Activated B cell treated with CpG ODN at 0.5 μM for 24 hours (primary cell): Measurements from ENCODE around the gene PLA2G7. TPM values are rescaled to one million over a fixed set of nuclear protein-coding genes. Genes with fewer than 3 reads are reported as not detected.
"Not testable (repeated sequence)": the region's sequence is repeated elsewhere in the genome, so short reads cannot be mapped to it uniquely, and the experiment has no call there.

Experiments used
- ATAC-seq: fragments of 200-7000 bp; cut with Tn5 transposase; one replicate; pipeline ENCODE4 v1.10.0; 2021; ENCODE audit warnings: low read depth, mild to moderate bottlenecking, moderate library complexity
- CTCF ChIA-PET: fragments of 350-600 bp; sonication (Branson Sonifier 250); formaldehyde crosslinking; loops from one replicate; lab custom pipeline; 2021; ENCODE audit warnings: antibody characterized with exemption; lab: Charles Lee
- POLR2A ChIA-PET: fragments of 350-600 bp; sonication (Branson Sonifier 250); formaldehyde crosslinking; loops from one replicate; lab custom pipeline; 2021; ENCODE audit warnings: antibody characterized with exemption; lab: Charles Lee
- DNase-seq: peaks from one replicate; pipeline ENCODE4 v3.0.0; 2022
- H3K27ac Mint-ChIP-seq: one replicate; pipeline ENCODE4 v1.8.0; 2020; ENCODE audit warnings: mixed read lengths
- H3K27me3 Mint-ChIP-seq: one replicate; pipeline ENCODE4 v1.8.0; 2021; ENCODE audit warnings: mixed read lengths
- H3K36me3 Mint-ChIP-seq: one replicate; pipeline ENCODE4 v1.8.0; 2021; ENCODE audit warnings: low read depth, mixed read lengths
- H3K4me1 Mint-ChIP-seq: one replicate; pipeline ENCODE4 v1.8.0; 2021; ENCODE audit warnings: mixed read lengths
- H3K4me3 Mint-ChIP-seq: one replicate; pipeline ENCODE4 v1.8.0; 2020; ENCODE audit warnings: mild to moderate bottlenecking, mixed read lengths
- H3K9me3 Mint-ChIP-seq: one replicate; pipeline ENCODE4 v1.8.0; 2020; ENCODE audit warnings: mixed read lengths
- intact Hi-C: fragments of 100-400 bp; cut with micrococcal nuclease; formaldehyde crosslinking; loops from one replicate; pipeline ENCODE4 v1.15.1; 2024
- total RNA-seq: library from RNA; stranded (reverse); gene quantifications from 2 replicates; pipeline ENCODE4 v1.2.3, GENCODE V29; 2022
- TF ChIP-seq, protein P1 (sequence below): fragments of 200-600 bp; IDR thresholded peaks from one replicate; pipeline ENCODE4 v1.8.0; 2022; ENCODE audit warnings: antibody characterized with exemption, mild to moderate bottlenecking

The PLA2G7 gene
- total RNA-seq, 1 donor from 2014 or later = 0.38 TPM

DNA sequence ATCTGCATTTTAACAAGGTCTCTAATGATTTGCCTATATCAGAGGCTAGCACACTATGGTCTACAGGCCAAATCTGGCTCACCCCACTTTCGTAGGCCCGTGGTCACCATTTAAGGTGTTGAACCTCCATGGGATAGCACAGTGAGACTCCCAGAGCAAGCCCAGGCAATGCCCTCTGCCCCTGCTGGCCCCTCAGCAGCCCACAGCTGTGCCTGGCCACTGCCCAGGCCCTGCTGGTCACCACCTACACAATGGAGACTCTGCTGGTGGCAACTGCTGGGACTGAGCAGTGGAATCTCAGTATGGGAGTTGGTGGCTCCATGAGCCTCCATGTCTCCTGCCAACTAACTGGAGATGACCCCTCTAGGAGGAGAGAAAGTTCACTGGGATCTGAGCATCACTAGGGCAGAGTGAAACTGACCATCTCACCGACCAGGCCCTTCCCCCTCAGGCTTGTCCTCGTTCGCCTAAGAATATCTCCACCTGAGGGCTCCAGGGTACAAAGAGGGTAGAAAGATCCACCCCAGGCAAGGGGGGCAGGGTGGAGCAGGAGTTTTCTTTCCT, 13.8 kb upstream of the PLA2G7 start:
- intact Hi-C loops = no loop called here
- Mint-ChIP-seq H3K4me3 (no peak overlapping the region), H3K27me3 (peaks cover 7% of the 10 kb centered on the region), H3K4me1 (no peaks in the 10 kb centered on the region), H3K36me3 (no peaks in the 10 kb centered on the region), H3K9me3 (no peaks in the 10 kb centered on the region), H3K27ac (no peak overlapping the region)
- ChIA-PET CTCF (no interaction called here), POLR2A (no interaction called here)
- ATAC-seq = no peak
- TF ChIP-seq, protein P1, sequence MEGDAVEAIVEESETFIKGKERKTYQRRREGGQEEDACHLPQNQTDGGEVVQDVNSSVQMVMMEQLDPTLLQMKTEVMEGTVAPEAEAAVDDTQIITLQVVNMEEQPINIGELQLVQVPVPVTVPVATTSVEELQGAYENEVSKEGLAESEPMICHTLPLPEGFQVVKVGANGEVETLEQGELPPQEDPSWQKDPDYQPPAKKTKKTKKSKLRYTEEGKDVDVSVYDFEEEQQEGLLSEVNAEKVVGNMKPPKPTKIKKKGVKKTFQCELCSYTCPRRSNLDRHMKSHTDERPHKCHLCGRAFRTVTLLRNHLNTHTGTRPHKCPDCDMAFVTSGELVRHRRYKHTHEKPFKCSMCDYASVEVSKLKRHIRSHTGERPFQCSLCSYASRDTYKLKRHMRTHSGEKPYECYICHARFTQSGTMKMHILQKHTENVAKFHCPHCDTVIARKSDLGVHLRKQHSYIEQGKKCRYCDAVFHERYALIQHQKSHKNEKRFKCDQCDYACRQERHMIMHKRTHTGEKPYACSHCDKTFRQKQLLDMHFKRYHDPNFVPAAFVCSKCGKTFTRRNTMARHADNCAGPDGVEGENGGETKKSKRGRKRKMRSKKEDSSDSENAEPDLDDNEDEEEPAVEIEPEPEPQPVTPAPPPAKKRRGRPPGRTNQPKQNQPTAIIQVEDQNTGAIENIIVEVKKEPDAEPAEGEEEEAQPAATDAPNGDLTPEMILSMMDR = no peak
- no peak for DNase-seq

DNA sequence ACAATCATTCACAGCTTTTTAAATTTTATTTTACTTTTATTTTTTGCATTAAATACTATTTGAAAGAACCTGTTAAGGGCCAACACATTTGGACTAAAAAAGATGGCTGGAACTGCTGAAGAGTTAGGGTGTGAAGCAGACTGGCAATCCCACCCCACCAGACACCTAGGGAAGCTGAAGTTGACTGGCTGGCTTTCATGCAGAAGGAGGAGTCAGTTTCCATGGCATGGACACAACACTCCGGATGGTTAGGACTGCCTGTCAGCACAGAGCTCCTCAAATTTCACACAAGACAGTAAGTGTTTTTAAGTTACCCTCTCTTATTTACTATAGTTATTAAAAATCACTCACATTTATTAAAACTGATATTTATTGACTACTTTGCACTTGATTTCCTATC, 11.5 kb upstream of the PLA2G7 start, which contains the start of gene ANKRD66:
Gene ANKRD66 (plus strand): TSS at position 238 of the 400 bp plus-strand sequence. CDS start 5,016 bp downstream, outside the sequence.
- CTCF ChIA-PET = no interaction called here
- intact Hi-C loops = no loop called here
- H3K4me3 Mint-ChIP-seq = no peak within 1 kb of the TSS

DNA sequence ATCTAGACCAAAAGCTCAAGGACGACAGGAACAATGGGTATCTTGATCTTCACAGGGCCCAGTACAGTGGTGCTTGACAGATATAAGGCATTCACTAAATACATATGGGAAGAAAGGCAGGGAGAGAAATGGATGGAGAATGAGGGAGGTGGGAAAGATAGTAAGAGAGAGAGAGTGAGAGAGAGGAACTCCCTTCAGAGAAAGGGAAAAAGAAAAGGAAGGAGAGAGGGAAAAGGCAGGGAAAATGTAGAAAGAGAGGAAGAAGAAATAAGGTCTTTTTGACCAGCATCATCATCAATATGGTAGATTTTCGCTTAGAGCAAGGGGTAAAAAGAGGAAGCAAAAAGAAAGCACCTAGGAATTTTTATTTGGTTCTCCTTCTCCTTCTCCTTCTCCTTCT, 10.8 kb upstream of the PLA2G7 start:
- intact Hi-C loops = no loop called here
- H3K9me3 Mint-ChIP-seq = no peaks in the 10 kb centered on the region
- H3K4me1 Mint-ChIP-seq = no peaks in the 10 kb centered on the region
- no peaks in the 10 kb centered on the region for H3K36me3 Mint-ChIP-seq
- peaks cover 2% of the 10 kb centered on the region for H3K27me3 Mint-ChIP-seq
- H3K27ac Mint-ChIP-seq = no peak overlapping the region
- ChIA-PET CTCF (no interaction called here), POLR2A (no interaction called here)
- ATAC-seq = no peak
- TF ChIP-seq, protein P1 = no peak
- DNase-seq = no peak
- H3K4me3 Mint-ChIP-seq = no peak overlapping the region

More for the DNA sequence above, 11.5 kb upstream of the PLA2G7 start, which contains the start of gene ANKRD66:
- peaks cover 4% of the 10 kb centered on the region for H3K27me3 Mint-ChIP-seq
- POLR2A ChIA-PET = no interaction called here
- ATAC-seq (no peak), DNase-seq (no peak)
- no peak within 1 kb of the TSS for H3K27ac Mint-ChIP-seq
- no peaks in the 10 kb centered on the region for H3K4me1 Mint-ChIP-seq
- TF ChIP-seq, protein P1 = no peak
- H3K9me3 Mint-ChIP-seq = no peaks in the 10 kb centered on the region
- no peaks in the 10 kb centered on the region for H3K36me3 Mint-ChIP-seq

DNA sequence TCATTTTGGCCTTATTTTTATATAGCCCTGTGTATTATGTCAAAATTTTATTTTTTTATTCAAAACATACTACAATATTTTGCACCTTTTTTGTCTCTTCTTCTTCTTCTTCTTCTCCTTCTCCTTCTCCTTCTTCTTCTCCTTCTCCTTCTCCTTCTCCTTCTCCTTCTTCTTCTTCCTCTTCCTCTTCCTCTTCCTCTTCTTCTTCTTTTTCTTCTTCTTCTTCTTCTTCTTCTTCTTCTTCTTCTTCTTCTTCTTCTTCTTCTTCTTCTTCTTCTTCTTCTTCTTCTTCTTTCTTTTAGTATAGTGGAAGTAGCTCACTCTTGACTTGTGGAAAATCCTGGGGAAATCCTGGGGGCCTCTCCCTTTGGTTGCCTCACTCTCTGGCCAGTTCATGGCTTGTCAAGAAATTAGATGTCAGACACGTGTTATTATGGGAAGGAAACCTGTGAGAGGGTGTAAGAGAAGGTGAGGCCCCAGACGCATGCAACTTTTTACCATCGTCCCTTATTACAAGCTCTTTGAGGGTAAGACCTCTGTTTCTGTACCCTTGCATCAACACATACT, 9.1 kb upstream of the PLA2G7 start:
- POLR2A ChIA-PET = interaction anchor here (0.7 kb wide), 1 partner anchor 11 kb away, joined by 3 read pairs; no protein-coding TSS in a partner anchor
- H3K4me1 Mint-ChIP-seq, ATAC-seq, H3K27ac Mint-ChIP-seq, intact Hi-C loops, H3K9me3 Mint-ChIP-seq, DNase-seq, H3K36me3 Mint-ChIP-seq, H3K27me3 Mint-ChIP-seq, H3K4me3 Mint-ChIP-seq, CTCF ChIA-PET: not testable (repeated sequence)

DNA sequence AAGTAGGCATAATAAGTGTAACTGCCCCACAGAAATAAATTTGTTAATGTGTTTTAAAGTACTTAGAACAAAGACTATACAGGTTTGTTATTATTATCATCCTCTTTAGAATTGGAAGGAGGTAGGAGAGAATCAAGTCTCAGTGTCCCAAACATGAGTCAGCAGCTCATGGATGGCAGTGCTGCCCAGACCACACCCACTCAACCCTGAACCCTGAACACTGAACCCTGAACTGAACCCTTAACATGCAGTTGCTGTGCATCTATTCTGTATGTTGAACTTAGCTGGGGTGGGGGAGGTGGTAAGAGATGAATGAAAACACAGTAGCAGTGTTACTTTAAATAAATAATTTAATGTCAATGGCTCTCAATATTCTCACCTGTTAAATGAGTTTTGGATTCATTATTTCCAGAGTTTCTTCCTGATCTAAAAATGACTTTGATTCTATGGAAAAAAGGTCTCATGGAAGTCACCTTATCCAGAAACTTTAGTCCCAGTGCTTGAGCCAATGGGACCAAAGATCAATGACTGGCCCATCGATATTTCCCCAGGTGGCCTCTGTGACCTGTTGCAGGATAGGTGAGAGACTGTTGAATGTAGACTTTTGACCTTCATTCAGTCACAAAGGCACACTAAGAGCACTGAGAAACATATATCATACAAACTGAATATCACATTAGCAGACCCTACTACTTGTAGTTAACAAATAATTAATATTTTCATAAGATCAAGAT, 8.4 kb upstream of the PLA2G7 start:
- TF ChIP-seq, protein P1 = no peak
- intact Hi-C loops = no loop called here
- H3K27ac Mint-ChIP-seq = no peak overlapping the region
- ATAC-seq (no peak), DNase-seq (no peak)
- H3K27me3 Mint-ChIP-seq = peaks cover 3% of the 10 kb centered on the region
- no peaks in the 10 kb centered on the region for H3K9me3 Mint-ChIP-seq
- H3K4me3 Mint-ChIP-seq = no peak overlapping the region
- H3K36me3 Mint-ChIP-seq = no peaks in the 10 kb centered on the region
- no peaks in the 10 kb centered on the region for H3K4me1 Mint-ChIP-seq
- POLR2A ChIA-PET = interaction anchor here (0.7 kb wide), 1 partner anchor 12 kb away, joined by 3 read pairs; no protein-coding TSS in a partner anchor
- CTCF ChIA-PET = no interaction called here
